HEK293 (cell line): ENCODE measurements around the gene KANSL1.

Experiments used
- SALL2 ChIP-seq: fragments of 450-650 bp; formaldehyde crosslinking; IDR thresholded peaks from 2 replicates; pipeline ENCODE4 v1.5.0; 2017; ENCODE audit warnings: missing biosample characterization, mild to moderate bottlenecking, missing genetic modification characterization, borderline replicate concordance
- SETDB1 ChIP-seq: IDR thresholded peaks from one replicate; pipeline ENCODE4 v1.6.1; 2017; ENCODE audit warnings: mild to moderate bottlenecking, low read length, moderate library complexity, mixed read lengths; ENCODE audit not compliant: insufficient read length
- TCF7L2 ChIP-seq: IDR thresholded peaks from 2 replicates; pipeline ENCODE4 v1.6.1; 2011; ENCODE audit warnings: low read depth, mild to moderate bottlenecking, inconsistent platforms, low read length, moderate library complexity, borderline replicate concordance
- ZFP37 ChIP-seq: fragments of 450-650 bp; formaldehyde crosslinking; IDR thresholded peaks from 2 replicates; pipeline ENCODE4 v1.5.1; 2016; ENCODE audit warnings: missing biosample characterization, missing genetic modification characterization
- ZNF777 ChIP-seq: fragments of 450-650 bp; formaldehyde crosslinking; IDR thresholded peaks from 2 replicates; pipeline ENCODE4 v1.5.1; 2017; ENCODE audit warnings: missing biosample characterization, missing genetic modification characterization, borderline replicate concordance
- TF ChIP-seq, protein P1 (sequence below): fragments of 450-650 bp; formaldehyde crosslinking; IDR thresholded peaks from 2 replicates; pipeline ENCODE4 v1.5.1; 2016; ENCODE audit warnings: missing biosample characterization, missing genetic modification characterization
- TF ChIP-seq, protein P2 (sequence below): fragments of 450-650 bp; formaldehyde crosslinking; IDR thresholded peaks from 2 replicates; pipeline ENCODE4 v1.5.1; 2016; ENCODE audit warnings: missing biosample characterization, missing genetic modification characterization, borderline replicate concordance
- TF ChIP-seq, protein P3 (sequence below): fragments of 450-650 bp; IDR thresholded peaks from 2 replicates; pipeline ENCODE4 v1.5.1; 2018; ENCODE audit warnings: missing biosample characterization, mild to moderate bottlenecking, missing genetic modification characterization

DNA sequence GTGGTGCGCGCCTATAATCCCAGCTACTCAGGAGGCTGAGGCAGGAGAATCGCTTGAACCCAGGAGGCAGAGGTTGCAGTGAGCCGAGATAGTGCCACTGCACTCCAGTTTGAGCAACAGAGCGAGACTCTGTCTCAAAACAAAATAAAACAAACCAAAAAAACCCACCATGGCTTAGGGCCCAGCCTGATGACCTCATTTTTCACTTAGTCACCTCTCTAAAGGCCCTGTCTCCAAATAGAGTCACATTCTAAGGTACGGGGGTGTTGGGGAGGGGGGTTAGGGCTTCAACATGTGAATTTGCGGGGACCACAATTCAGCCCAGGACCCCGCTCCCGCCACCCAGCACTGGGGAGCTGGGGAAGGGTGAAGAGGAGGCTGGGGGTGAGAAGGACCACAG lies 195.6 kb downstream of the KANSL1 start:
- TF ChIP-seq, protein P1, sequence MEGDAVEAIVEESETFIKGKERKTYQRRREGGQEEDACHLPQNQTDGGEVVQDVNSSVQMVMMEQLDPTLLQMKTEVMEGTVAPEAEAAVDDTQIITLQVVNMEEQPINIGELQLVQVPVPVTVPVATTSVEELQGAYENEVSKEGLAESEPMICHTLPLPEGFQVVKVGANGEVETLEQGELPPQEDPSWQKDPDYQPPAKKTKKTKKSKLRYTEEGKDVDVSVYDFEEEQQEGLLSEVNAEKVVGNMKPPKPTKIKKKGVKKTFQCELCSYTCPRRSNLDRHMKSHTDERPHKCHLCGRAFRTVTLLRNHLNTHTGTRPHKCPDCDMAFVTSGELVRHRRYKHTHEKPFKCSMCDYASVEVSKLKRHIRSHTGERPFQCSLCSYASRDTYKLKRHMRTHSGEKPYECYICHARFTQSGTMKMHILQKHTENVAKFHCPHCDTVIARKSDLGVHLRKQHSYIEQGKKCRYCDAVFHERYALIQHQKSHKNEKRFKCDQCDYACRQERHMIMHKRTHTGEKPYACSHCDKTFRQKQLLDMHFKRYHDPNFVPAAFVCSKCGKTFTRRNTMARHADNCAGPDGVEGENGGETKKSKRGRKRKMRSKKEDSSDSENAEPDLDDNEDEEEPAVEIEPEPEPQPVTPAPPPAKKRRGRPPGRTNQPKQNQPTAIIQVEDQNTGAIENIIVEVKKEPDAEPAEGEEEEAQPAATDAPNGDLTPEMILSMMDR (tag by site-specific recombination): no peak
- TF ChIP-seq, protein P2, sequence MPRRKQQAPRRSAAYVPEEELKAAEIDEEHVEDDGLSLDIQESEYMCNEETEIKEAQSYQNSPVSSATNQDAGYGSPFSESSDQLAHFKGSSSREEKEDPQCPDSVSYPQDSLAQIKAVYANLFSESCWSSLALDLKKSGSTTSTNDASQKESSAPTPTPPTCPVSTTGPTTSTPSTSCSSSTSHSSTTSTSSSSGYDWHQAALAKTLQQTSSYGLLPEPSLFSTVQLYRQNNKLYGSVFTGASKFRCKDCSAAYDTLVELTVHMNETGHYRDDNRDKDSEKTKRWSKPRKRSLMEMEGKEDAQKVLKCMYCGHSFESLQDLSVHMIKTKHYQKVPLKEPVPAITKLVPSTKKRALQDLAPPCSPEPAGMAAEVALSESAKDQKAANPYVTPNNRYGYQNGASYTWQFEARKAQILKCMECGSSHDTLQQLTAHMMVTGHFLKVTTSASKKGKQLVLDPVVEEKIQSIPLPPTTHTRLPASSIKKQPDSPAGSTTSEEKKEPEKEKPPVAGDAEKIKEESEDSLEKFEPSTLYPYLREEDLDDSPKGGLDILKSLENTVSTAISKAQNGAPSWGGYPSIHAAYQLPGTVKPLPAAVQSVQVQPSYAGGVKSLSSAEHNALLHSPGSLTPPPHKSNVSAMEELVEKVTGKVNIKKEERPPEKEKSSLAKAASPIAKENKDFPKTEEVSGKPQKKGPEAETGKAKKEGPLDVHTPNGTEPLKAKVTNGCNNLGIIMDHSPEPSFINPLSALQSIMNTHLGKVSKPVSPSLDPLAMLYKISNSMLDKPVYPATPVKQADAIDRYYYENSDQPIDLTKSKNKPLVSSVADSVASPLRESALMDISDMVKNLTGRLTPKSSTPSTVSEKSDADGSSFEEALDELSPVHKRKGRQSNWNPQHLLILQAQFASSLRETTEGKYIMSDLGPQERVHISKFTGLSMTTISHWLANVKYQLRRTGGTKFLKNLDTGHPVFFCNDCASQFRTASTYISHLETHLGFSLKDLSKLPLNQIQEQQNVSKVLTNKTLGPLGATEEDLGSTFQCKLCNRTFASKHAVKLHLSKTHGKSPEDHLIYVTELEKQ (tag by site-specific recombination): no peak
- TF ChIP-seq, protein P3, sequence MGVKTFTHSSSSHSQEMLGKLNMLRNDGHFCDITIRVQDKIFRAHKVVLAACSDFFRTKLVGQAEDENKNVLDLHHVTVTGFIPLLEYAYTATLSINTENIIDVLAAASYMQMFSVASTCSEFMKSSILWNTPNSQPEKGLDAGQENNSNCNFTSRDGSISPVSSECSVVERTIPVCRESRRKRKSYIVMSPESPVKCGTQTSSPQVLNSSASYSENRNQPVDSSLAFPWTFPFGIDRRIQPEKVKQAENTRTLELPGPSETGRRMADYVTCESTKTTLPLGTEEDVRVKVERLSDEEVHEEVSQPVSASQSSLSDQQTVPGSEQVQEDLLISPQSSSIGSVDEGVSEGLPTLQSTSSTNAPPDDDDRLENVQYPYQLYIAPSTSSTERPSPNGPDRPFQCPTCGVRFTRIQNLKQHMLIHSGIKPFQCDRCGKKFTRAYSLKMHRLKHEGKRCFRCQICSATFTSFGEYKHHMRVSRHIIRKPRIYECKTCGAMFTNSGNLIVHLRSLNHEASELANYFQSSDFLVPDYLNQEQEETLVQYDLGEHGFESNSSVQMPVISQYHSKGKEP (tag by site-specific recombination): no peak
- TF ChIP-seq ZNF777 (tag by site-specific recombination): no peak
- no peak for TF ChIP-seq SETDB1
- TF ChIP-seq ZFP37 (tag by site-specific recombination): no peak
- no peak for TF ChIP-seq SALL2 (tag by site-specific recombination)
- no peak for TF ChIP-seq TCF7L2
